ENCODE measurements around the gene RAPH1.

The RAPH1 gene

GRCh38 chr2:203535078-203535783 is at the start of gene RAPH1:
TSS of gene RAPH1 (minus strand) at chr2:203535301. CDS start at chr2:203495353, 39,948 bp downstream.
- peak; percentile 89 for DNase-seq

- no peak for DNase-seq
Observed at GRCh38 chr2:203584784-203585183, 49.7 kb upstream of the RAPH1 start.

GRCh38 chr2:203583701-203584100 is 48.6 kb upstream of the RAPH1 start:
- peak; percentile 91 for DNase-seq

GRCh38 chr2:203583084-203583695 is 48.1 kb upstream of the RAPH1 start:
- DNase-seq = no peak

GRCh38 chr2:203582468-203582867 is 47.4 kb upstream of the RAPH1 start:
- no peak for DNase-seq

GRCh38 chr2:203580844-203581243 is 45.7 kb upstream of the RAPH1 start:
- DNase-seq = no peak

- DNase-seq = no peak
Observed at GRCh38 chr2:203579730-203580129, 44.6 kb upstream of the RAPH1 start.

- DNase-seq = no peak
Observed at GRCh38 chr2:203578759-203579643, 43.9 kb upstream of the RAPH1 start.

GRCh38 chr2:203574824-203575223 is 39.7 kb upstream of the RAPH1 start:
- DNase-seq = no peak

- DNase-seq = no peak
Observed at GRCh38 chr2:203572316-203572715, 37.2 kb upstream of the RAPH1 start.

- DNase-seq = no peak
Observed at GRCh38 chr2:203569677-203570316, 34.7 kb upstream of the RAPH1 start.

GRCh38 chr2:203567691-203568090 is 32.6 kb upstream of the RAPH1 start:
- no peak for DNase-seq

- DNase-seq = no peak
Observed at GRCh38 chr2:203566161-203566560, 31.1 kb upstream of the RAPH1 start.

GRCh38 chr2:203565076-203565475 is 30.0 kb upstream of the RAPH1 start:
- no peak for DNase-seq

- no peak for DNase-seq
Observed at GRCh38 chr2:203562268-203562667, 27.2 kb upstream of the RAPH1 start.

- DNase-seq = no peak
Observed at GRCh38 chr2:203559641-203560040, 24.5 kb upstream of the RAPH1 start.

- no peak for DNase-seq
Observed at GRCh38 chr2:203553784-203554183, 18.7 kb upstream of the RAPH1 start.

GRCh38 chr2:203551778-203552177 is 16.7 kb upstream of the RAPH1 start:
- DNase-seq = peak; percentile 27

- no peak for DNase-seq
Observed at GRCh38 chr2:203550266-203550665, 15.2 kb upstream of the RAPH1 start.

GRCh38 chr2:203549406-203549805 is 14.3 kb upstream of the RAPH1 start:
- DNase-seq = no peak

- no peak for DNase-seq
Observed at GRCh38 chr2:203548887-203549286, 13.8 kb upstream of the RAPH1 start.

GRCh38 chr2:203547356-203547755 is 12.3 kb upstream of the RAPH1 start:
- no peak for DNase-seq

GRCh38 chr2:203544402-203544801 is 9.3 kb upstream of the RAPH1 start:
- no peak for DNase-seq
